C1 segment of cervical spinal cord (tissue), 14 donors: Measurements from ENCODE around the gene RGL3.
A peak's percentile ranks its signal among the peaks of the same experiment; 100 is the strongest.
"Not testable (repeated sequence)": the region's sequence is repeated elsewhere in the genome, so short reads cannot be mapped to it uniquely, and the experiment has no call there.

Experiments used
- DNase-seq, 14 donors: peaks; one replicate each; lab custom pipeline; 2025; lab: John Stamatoyannopoulos, UW

Gene RGL3

GRCh38 chr19:11382898-11383705, 36.0 kb downstream of the RGL3 start:
- DNase-seq: peak in 2 of 14 donors; percentile 12 to 16

- DNase-seq: peak; percentile 56 to 95 (median 88)
These were observed 38.2 kb downstream of the RGL3 start for GRCh38 chr19:11380653-11381537.

- no peak for DNase-seq
These were observed 39.2 kb downstream of the RGL3 start for GRCh38 chr19:11379857-11380350.

- not testable (repeated sequence) for DNase-seq
These were observed 39.8 kb downstream of the RGL3 start for GRCh38 chr19:11379269-11379845.

- DNase-seq: peak in 7 of 14 donors; percentile 3 to 43 (median 20)
These were observed 40.6 kb downstream of the RGL3 start for GRCh38 chr19:11378319-11379189.

- no peak for DNase-seq
These were observed 41.4 kb downstream of the RGL3 start for GRCh38 chr19:11377756-11378155.

GRCh38 chr19:11377237-11377636, 41.9 kb downstream of the RGL3 start:
- DNase-seq: peak in 2 of 14 donors; percentile 9 to 12

GRCh38 chr19:11375143-11375948, 43.8 kb downstream of the RGL3 start:
- peak in 7 of 14 donors; percentile 33 to 63 (median 57) for DNase-seq

GRCh38 chr19:11374433-11375142, 44.5 kb downstream of the RGL3 start, which contains the start of gene SWSAP1:
SWSAP1 (plus strand) TSS chr19:11374666; CDS start chr19:11374681, 15 bp downstream.
- DNase-seq: peak; percentile 95 to 100 (median 99)

- DNase-seq: peak in 4 of 14 donors; percentile 27 to 48 (median 30)
These were observed 45.2 kb downstream of the RGL3 start for GRCh38 chr19:11373885-11374432.

GRCh38 chr19:11373166-11373884, 45.8 kb downstream of the RGL3 start:
- peak in 9 of 14 donors; percentile 11 to 59 (median 26) for DNase-seq

- DNase-seq: no peak
These were observed 48.4 kb downstream of the RGL3 start for GRCh38 chr19:11370744-11371143.

GRCh38 chr19:11367528-11367927, 51.6 kb downstream of the RGL3 start:
- DNase-seq: no peak

GRCh38 chr19:11365557-11366117, 53.5 kb downstream of the RGL3 start:
- no peak for DNase-seq

- peak in 1 of 14 donors; percentile 15 for DNase-seq
These were observed 54.2 kb downstream of the RGL3 start for GRCh38 chr19:11364935-11365334.

GRCh38 chr19:11364296-11364904, 54.7 kb downstream of the RGL3 start:
- DNase-seq: no peak

- no peak for DNase-seq
These were observed 55.2 kb downstream of the RGL3 start for GRCh38 chr19:11363881-11364280.
